GM18868 (cell line): Measurements from ENCODE around the gene ECT2L.

Experiments
- ATAC-seq: cut with Tn5 transposase; IDR thresholded peaks from one replicate; pipeline ENCODE4 v1.9.1; 2021; ENCODE audit warnings: mild to moderate bottlenecking, moderate library complexity; ENCODE audit not compliant: unreplicated experiment

The ECT2L gene

GRCh38 chr6:138803331-138803730 is 7.4 kb downstream of the ECT2L start:
- ATAC-seq: no peak

- no peak for ATAC-seq
Observed at GRCh38 chr6:138803861-138804260, 8.0 kb downstream of the ECT2L start.

- no peak for ATAC-seq
Observed at GRCh38 chr6:138805016-138805765, 9.3 kb downstream of the ECT2L start.

GRCh38 chr6:138806889-138807288 is 11.0 kb downstream of the ECT2L start:
- no peak for ATAC-seq

GRCh38 chr6:138809677-138810076 is 13.8 kb downstream of the ECT2L start:
- ATAC-seq: no peak

GRCh38 chr6:138811866-138812265 is 16.0 kb downstream of the ECT2L start:
- no peak for ATAC-seq

- no peak for ATAC-seq
Observed at GRCh38 chr6:138814179-138814834, 18.4 kb downstream of the ECT2L start.

- no peak for ATAC-seq
Observed at GRCh38 chr6:138815221-138815620, 19.3 kb downstream of the ECT2L start.

- ATAC-seq: peak; percentile 57
Observed at GRCh38 chr6:138815797-138816528, 20.1 kb downstream of the ECT2L start.

GRCh38 chr6:138817799-138818198 is 21.9 kb downstream of the ECT2L start:
- ATAC-seq: no peak

- ATAC-seq: peak; percentile 82
Observed at GRCh38 chr6:138818496-138819194, 22.8 kb downstream of the ECT2L start.

- ATAC-seq: no peak
Observed at GRCh38 chr6:138821519-138821918, 25.6 kb downstream of the ECT2L start.

GRCh38 chr6:138824482-138825144 is 28.7 kb downstream of the ECT2L start:
- no peak for ATAC-seq

GRCh38 chr6:138830248-138830647 is 34.4 kb downstream of the ECT2L start:
- ATAC-seq: no peak

- no peak for ATAC-seq
Observed at GRCh38 chr6:138832182-138832581, 36.3 kb downstream of the ECT2L start.

GRCh38 chr6:138833816-138834539 is 38.1 kb downstream of the ECT2L start:
- no peak for ATAC-seq

- ATAC-seq: no peak
Observed at GRCh38 chr6:138837246-138837645, 41.4 kb downstream of the ECT2L start.

GRCh38 chr6:138844192-138844591 is 48.3 kb downstream of the ECT2L start:
- no peak for ATAC-seq

GRCh38 chr6:138847884-138848283 is 52.0 kb downstream of the ECT2L start:
- ATAC-seq: no peak

- no peak for ATAC-seq
Observed at GRCh38 chr6:138848461-138848860, 52.6 kb downstream of the ECT2L start.
